ENCODE measurements around the gene ROM1.

DNA sequence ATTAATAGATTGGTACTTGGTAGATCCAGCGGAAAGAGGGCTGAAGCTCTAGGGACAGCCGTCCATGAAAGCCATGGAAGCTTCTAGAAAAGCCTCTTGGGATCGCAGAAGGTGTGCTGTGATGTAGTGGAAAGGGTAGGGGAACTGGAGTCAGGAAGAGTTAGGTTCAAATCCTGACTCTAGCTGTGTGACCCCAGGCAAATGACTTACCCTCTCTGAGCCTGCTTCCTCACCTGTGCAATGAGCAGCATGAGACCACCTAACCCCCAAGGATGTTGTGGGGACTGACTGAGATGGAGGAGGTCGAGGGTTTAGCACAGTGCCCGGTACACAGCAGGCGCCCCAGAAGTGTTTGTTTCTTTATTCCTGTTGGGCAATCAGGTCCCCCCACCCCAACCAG lies 2.7 kb upstream of the ROM1 start:
- TF ChIP-seq, protein P1, sequence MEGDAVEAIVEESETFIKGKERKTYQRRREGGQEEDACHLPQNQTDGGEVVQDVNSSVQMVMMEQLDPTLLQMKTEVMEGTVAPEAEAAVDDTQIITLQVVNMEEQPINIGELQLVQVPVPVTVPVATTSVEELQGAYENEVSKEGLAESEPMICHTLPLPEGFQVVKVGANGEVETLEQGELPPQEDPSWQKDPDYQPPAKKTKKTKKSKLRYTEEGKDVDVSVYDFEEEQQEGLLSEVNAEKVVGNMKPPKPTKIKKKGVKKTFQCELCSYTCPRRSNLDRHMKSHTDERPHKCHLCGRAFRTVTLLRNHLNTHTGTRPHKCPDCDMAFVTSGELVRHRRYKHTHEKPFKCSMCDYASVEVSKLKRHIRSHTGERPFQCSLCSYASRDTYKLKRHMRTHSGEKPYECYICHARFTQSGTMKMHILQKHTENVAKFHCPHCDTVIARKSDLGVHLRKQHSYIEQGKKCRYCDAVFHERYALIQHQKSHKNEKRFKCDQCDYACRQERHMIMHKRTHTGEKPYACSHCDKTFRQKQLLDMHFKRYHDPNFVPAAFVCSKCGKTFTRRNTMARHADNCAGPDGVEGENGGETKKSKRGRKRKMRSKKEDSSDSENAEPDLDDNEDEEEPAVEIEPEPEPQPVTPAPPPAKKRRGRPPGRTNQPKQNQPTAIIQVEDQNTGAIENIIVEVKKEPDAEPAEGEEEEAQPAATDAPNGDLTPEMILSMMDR (IDR thresholded peaks at IDR 0.05; ENCODE audit: low read length) = no peak
- TF ChIP-seq EZH2 (IDR thresholded peaks at IDR 0.05; ENCODE audit: borderline replicate concordance, low read length) = no peak
